ENCODE results near the gene ALDH4A1. TPM values are rescaled to one million over a fixed set of nuclear protein-coding genes. Genes with fewer than 3 reads are reported as not detected.
A peak's percentile ranks its signal among the peaks of the same experiment; 100 is the strongest.

ALDH4A1 gene
- total and polyA plus RNA-seq, 9 of the 15 experiments (the other 6 are each of a cell fraction or from before 2014, with no cell fraction given), result 0.27 to 31.4 (median 16.6) TPM

DNA sequence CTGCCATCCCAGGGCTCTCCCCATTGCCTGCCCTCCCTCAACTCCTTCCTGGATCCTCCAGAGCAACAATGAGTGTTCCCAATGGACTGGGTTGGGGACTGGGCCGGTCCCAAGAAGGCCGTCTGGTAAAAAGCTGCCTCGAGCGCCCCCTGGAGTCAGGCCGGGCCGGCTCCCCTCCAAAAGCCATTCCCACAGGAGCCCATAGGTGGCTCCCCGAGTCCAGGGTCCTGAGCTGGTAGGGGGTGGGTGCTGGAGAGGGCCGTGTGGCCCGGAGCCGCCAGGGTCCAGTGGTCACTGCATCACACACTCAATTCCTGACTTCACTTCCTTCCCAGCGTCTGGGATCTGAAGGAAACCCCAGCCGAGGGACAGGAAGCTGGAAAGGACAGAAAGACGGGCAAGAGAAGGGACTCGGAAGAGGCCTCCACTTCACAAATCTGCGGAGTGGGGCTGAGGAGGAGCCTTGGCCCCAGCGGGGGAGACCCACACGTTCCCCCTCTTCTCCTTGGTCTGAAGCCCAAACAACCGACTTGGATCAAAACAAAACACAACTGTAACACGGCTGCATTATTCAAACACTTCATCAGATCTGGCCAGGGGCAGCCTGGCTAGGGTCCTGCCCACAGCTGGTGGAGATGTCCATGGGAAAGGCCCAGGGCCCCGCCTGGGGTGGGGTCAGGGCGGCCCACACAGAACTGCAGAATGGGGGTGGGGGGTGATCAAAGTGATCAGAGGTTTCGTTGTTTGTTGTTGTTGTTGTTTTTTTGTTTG, 10.9 kb upstream of the ALDH4A1 start (continued):
- TF ChIP-seq, protein P1, sequence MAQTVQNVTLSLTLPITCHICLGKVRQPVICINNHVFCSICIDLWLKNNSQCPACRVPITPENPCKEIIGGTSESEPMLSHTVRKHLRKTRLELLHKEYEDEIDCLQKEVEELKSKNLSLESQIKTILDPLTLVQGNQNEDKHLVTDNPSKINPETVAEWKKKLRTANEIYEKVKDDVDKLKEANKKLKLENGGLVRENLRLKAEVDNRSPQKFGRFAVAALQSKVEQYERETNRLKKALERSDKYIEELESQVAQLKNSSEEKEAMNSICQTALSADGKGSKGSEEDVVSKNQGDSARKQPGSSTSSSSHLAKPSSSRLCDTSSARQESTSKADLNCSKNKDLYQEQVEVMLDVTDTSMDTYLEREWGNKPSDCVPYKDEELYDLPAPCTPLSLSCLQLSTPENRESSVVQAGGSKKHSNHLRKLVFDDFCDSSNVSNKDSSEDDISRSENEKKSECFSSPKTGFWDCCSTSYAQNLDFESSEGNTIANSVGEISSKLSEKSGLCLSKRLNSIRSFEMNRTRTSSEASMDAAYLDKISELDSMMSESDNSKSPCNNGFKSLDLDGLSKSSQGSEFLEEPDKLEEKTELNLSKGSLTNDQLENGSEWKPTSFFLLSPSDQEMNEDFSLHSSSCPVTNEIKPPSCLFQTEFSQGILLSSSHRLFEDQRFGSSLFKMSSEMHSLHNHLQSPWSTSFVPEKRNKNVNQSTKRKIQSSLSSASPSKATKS (CRISPR knock-in tag; IDR thresholded peaks at IDR 0.05), result no peak
- TF ChIP-seq ZNF12 (CRISPR knock-in tag; IDR thresholded peaks at IDR 0.05) (no peak), YY1 (IDR thresholded peaks at IDR 0.05; ENCODE audit: borderline replicate concordance in 1 of 3, control insufficient read depth in 1 of 3, extremely low read depth in 1 of 3, insufficient read depth in 3 of 3, insufficient read length in 1 of 3, insufficient replicate concordance in 2 of 3, low read depth in 1 of 3, low read length in 2 of 3) (peak in 2 of 3 experiments; percentile 42 to 66), EZH2 (IDR thresholded peaks at IDR 0.05; ENCODE audit: borderline replicate concordance, low read depth, low read length) (no peak), MCM7 (IDR thresholded peaks at IDR 0.05) (no peak), MAFK (IDR thresholded peaks at IDR 0.05; ENCODE audit: low read length) (no peak), GABPA (tag; conservative IDR thresholded peaks at IDR 0.05; ENCODE audit: low read depth) (no peak), CBFB (CRISPR knock-in tag; IDR thresholded peaks at IDR 0.05) (no peak), PML (IDR thresholded peaks at IDR 0.05; ENCODE audit: low read length) (no peak)
- TF ChIP-seq, protein P2, sequence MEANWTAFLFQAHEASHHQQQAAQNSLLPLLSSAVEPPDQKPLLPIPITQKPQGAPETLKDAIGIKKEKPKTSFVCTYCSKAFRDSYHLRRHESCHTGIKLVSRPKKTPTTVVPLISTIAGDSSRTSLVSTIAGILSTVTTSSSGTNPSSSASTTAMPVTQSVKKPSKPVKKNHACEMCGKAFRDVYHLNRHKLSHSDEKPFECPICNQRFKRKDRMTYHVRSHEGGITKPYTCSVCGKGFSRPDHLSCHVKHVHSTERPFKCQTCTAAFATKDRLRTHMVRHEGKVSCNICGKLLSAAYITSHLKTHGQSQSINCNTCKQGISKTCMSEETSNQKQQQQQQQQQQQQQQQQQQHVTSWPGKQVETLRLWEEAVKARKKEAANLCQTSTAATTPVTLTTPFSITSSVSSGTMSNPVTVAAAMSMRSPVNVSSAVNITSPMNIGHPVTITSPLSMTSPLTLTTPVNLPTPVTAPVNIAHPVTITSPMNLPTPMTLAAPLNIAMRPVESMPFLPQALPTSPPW (CRISPR knock-in tag; IDR thresholded peaks at IDR 0.05), result peak; percentile 56
- TF ChIP-seq, protein P3, sequence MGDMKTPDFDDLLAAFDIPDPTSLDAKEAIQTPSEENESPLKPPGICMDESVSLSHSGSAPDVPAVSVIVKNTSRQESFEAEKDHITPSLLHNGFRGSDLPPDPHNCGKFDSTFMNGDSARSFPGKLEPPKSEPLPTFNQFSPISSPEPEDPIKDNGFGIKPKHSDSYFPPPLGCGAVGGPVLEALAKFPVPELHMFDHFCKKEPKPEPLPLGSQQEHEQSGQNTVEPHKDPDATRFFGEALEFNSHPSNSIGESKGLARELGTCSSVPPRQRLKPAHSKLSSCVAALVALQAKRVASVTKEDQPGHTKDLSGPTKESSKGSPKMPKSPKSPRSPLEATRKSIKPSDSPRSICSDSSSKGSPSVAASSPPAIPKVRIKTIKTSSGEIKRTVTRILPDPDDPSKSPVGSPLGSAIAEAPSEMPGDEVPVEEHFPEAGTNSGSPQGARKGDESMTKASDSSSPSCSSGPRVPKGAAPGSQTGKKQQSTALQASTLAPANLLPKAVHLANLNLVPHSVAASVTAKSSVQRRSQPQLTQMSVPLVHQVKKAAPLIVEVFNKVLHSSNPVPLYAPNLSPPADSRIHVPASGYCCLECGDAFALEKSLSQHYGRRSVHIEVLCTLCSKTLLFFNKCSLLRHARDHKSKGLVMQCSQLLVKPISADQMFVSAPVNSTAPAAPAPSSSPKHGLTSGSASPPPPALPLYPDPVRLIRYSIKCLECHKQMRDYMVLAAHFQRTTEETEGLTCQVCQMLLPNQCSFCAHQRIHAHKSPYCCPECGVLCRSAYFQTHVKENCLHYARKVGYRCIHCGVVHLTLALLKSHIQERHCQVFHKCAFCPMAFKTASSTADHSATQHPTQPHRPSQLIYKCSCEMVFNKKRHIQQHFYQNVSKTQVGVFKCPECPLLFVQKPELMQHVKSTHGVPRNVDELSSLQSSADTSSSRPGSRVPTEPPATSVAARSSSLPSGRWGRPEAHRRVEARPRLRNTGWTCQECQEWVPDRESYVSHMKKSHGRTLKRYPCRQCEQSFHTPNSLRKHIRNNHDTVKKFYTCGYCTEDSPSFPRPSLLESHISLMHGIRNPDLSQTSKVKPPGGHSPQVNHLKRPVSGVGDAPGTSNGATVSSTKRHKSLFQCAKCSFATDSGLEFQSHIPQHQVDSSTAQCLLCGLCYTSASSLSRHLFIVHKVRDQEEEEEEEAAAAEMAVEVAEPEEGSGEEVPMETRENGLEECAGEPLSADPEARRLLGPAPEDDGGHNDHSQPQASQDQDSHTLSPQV (IDR thresholded peaks at IDR 0.05), result no peak
- TF ChIP-seq, protein P4, sequence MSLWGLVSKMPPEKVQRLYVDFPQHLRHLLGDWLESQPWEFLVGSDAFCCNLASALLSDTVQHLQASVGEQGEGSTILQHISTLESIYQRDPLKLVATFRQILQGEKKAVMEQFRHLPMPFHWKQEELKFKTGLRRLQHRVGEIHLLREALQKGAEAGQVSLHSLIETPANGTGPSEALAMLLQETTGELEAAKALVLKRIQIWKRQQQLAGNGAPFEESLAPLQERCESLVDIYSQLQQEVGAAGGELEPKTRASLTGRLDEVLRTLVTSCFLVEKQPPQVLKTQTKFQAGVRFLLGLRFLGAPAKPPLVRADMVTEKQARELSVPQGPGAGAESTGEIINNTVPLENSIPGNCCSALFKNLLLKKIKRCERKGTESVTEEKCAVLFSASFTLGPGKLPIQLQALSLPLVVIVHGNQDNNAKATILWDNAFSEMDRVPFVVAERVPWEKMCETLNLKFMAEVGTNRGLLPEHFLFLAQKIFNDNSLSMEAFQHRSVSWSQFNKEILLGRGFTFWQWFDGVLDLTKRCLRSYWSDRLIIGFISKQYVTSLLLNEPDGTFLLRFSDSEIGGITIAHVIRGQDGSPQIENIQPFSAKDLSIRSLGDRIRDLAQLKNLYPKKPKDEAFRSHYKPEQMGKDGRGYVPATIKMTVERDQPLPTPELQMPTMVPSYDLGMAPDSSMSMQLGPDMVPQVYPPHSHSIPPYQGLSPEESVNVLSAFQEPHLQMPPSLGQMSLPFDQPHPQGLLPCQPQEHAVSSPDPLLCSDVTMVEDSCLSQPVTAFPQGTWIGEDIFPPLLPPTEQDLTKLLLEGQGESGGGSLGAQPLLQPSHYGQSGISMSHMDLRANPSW (CRISPR knock-in tag; IDR thresholded peaks at IDR 0.05), result no peak
- TF ChIP-seq, protein P5, sequence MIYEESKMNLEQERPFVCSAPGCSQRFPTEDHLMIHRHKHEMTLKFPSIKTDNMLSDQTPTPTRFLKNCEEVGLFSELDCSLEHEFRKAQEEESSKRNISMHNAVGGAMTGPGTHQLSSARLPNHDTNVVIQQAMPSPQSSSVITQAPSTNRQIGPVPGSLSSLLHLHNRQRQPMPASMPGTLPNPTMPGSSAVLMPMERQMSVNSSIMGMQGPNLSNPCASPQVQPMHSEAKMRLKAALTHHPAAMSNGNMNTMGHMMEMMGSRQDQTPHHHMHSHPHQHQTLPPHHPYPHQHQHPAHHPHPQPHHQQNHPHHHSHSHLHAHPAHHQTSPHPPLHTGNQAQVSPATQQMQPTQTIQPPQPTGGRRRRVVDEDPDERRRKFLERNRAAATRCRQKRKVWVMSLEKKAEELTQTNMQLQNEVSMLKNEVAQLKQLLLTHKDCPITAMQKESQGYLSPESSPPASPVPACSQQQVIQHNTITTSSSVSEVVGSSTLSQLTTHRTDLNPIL (CRISPR knock-in tag; IDR thresholded peaks at IDR 0.05), result no peak
